Stimulated activated CD8-positive, alpha-beta memory T cell treated with anti-CD3 and anti-CD28 coated beads, Interleukin-15, amount 100 ng/mL, for 48 hours (primary cell): ENCODE measurements around the gene EHD3.

Experiments
- DNase-seq, 2 donors: peaks; one replicate each; pipeline ENCODE4 v3.0.0-alpha.2; 2020; ENCODE audit warnings: low read depth in 2 of 2

The EHD3 gene

DNA sequence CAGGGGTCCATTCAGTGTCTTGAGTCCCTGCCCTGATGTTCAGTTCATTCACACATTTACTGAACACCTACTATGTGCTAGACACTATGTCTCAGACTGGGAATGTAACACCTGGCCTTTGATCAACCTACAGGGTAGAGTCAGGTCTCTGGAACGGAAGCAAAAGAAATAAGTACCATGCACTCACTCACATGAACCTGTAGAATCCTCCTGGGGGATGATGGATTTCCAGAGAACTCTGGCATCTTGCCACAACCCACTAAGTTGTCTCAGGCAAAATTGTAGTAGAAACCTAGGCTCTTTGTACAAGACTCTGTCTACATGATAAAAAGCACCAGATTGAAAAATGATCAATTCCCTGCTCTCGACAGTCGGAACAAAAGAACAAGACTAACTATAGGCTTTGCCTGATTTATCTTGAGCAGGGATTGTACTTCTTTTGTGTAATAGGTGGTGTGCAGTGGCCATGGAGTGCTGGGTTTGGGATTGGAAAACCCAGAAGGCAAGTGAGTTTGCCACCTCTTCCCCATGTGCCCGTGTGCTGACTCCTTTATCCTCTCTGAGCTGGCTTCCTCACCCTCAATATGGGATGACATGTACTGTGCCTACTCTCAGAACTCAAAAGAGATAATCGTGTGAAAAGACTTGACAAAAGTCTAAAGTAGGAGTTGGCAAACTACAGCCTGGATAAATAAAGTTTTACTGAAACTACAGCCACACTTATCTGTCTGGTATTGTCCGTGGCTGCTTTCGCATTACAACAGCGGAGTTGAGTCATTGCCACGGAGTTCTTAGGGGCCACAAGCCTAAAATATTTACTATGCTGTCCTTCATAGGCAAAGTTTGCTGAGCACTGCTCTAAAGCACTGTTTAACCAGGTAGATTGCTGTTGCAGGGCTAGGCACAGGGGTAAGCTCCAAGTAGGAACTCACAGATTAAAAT, 21.0 kb upstream of the EHD3 start:
- no peak for DNase-seq

DNA sequence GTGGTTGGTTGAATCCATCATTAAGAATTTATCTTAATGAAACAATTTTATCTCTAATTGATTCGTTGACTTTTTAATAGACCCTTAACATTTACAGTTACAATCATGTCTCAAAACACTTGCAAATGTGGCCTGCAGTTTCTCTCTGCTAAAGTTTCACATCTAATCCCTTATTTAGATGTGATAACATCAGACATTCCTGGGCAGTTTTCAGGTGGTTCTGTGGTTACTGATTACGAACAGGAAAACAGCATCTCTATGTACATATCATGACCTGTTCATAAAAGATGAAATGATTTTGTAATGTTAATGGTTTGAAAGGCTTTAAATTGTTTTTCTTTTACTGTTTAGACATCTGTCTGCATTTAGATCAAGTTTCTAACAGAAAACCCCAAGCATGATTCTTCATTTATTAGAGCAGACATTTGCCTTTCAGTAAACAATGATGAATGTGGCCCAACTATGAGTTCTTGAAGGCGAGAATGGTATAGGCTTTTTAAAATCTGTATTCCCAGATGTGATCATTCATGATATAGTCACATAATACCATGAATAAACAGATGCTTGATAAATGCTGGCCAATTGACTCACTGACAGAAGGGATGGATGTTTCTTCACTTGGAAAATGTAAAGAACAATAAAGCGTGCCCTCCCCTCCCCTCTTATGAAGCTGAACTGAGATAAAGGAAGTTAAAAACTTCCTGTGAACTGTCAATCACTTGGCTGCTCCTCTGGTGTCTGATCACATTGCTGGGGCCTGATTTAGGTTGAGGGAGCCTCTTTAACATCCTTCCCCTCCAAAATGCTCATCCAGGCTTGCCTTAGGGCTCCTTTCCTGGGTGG, 20.1 kb upstream of the EHD3 start:
- no peak for DNase-seq

- no peak for DNase-seq
These were observed 19.5 kb upstream of the EHD3 start for GRCh38 chr2:31214444-31214915.

GRCh38 chr2:31216734-31217133, 17.2 kb upstream of the EHD3 start:
- DNase-seq = no peak

- no peak for DNase-seq
These were observed 16.3 kb upstream of the EHD3 start, which contains the start of gene CAPN14 for GRCh38 chr2:31217465-31218200. CAPN14 (minus strand) TSS chr2:31217515; CDS start chr2:31205447, 12,068 bp downstream.

DNA sequence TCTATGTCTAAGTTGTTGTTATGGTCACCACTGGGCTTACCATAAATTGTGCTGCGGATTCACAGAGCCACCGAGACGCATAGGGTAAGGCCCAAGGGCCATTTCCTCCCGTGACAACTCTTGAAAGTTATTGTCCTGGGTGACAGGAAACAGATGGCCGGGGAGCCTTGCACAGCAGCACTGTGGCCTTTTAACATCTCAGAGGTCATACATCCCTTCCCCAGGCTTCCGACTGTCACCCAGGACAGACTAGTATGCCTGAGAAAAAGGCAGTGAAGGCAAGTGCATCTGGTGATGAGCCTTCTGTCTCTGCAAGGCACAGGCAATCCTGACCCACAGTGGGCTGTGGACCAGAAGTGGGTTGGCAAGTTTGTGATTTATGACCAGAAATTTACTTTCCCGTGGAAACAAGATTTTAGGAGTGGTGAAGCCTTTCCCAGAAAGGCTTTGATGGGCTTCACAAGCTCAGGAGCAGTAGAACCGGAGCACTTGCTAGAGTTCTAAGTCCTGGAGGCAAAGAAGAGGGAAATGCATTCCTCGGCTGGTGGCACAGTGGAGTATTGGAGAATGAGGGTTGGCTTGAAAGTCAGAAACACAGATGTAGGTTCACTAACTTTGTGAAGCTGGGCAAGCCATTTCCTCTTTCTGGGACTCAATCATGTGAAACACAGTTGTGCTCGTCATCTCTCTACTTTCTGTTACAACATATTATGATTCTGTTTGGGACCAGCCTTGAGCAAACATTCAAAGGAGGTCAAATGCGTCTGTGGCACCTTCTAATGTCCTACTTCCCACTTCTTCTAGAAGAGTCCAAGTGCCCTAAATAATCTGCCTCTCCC, 14.6 kb upstream of the EHD3 start:
- DNase-seq = no peak

GRCh38 chr2:31221544-31221943, 12.4 kb upstream of the EHD3 start:
- DNase-seq = no peak

DNA sequence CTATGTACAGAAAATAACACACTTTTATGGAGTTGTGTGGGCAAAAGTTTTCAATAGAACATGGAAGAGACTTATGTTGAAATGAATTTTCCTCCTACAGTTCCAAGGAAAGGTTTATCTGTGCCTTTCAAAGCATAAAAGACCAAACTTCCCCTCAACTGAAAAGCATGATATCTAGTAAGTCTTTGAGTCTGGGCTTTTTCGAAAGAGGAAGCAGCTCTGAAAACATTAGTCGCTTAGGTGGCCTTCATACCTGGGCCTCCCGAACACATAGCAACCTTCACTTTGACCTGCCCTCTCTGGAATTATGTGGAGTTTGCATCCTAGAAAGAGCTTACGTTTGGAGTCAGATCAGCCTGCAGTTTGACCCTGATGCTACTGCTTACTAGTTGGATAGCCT, 11.9 kb upstream of the EHD3 start:
- no peak for DNase-seq

DNA sequence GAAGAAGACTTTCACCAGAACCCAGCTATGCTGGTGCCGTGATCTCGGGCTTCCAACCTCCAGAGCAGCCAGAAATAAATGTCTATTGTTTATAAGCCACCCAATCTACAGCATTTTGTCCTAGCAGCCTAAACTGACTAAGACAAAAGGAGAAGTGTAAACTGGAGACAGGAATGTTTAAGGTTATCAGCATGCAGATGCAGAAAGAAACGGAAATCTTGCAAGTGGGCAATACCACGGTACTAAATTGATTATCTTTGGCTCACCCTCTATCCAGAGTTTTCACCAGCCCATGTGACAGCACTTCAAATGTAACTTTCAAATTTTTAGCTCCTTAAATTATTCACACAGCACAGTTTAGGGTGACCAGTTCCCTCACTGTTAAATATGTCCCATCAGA, 10.9 kb upstream of the EHD3 start:
- DNase-seq = no peak

GRCh38 chr2:31223749-31224148, 10.2 kb upstream of the EHD3 start:
- DNase-seq = no peak

- DNase-seq = no peak
These were observed 7.7 kb upstream of the EHD3 start for GRCh38 chr2:31226266-31226665.

DNA sequence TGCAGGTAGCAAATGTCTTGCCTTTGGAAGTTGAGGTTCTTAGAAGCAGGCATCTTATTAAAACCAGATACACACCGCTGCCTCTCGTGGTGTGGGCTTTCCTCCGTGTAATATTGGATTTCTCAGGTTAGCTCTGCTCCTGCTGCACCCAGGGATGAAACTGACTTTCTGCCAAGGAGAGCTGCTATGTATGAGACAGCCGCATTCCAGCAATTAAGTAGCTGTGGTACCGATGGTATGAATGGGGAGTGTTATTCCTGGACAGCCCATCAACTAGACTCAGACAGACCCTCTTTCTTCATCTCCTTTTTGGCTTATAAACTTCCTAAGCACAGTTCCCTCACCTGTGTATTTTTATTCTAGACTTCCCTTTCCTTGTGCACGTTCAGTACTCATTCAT, 6.8 kb upstream of the EHD3 start:
- DNase-seq = no peak

DNA sequence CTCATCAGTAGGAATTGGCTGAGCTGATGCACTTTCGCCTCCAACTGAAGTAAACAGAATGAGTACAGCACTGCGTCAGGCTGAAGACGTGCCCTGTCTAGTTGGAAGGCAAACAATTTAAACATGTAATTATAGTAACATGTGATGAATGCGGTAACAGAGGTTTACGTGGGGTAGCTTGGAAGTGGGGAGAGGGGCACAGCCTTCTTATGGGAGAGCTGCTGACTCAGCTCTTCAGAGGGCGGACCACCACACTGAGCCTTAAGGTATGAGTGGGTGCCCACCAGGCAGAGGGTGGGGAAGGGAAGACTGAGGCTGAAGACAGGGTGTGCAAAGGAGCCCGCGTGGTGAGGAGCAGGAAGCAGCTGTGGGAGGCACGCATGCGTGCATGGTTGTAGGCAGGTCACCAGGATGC, 6.2 kb upstream of the EHD3 start:
- DNase-seq = no peak

GRCh38 chr2:31228717-31229116, 5.2 kb upstream of the EHD3 start:
- DNase-seq = no peak

DNA sequence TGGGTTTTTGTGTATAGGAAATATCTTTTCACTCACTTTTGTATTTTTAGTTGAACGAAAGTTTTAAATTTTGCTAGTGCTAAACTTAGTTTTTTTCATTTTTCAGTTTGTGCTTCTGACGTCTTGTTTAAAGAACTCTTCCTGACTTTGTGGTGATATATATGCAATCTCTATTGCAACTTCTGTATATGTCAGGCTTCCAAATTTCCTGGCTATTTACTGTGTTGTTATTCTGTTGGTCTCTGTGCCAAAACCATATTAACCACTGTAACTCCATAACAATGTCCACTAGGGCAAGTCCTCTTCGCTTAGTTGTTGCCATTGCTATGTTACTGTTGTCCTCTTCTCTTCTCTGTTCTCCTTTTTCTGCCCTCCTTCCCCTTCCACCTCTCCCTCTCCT, 3.2 kb upstream of the EHD3 start:
- no peak for DNase-seq

DNA sequence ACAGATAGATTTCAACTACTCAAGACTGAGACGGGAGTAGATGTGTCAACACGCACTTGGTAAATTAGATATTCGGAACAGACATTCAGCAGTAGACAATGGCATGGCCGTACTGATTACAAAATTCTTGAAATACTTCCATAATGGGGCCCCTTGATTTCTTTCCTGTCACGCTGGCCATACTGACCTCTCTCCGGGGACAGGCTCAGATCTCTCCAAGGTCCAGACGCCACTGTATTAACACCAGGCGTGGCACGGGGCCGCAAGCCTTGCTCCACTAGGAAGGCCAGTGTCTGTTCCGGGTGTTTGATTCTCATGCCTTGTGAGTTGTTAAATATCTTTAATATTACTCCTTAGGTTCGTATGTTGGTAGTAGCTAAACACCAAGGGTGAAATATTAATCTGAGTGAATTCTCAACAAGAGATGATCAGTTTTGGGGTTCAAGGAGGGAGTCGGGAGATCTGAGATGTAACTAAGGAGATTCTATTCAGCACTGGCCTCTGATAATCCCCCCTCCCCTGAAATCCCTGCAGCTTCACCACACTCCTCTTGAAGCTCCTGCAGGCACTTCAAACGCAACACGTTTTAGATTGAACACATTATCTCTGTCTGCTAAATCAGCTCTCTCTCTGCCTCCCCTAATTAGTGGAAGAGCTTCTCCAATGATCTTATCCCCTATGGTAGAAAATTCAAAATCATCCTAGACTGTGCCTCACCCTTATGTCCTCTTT, 2.2 kb upstream of the EHD3 start:
- no peak for DNase-seq

DNA sequence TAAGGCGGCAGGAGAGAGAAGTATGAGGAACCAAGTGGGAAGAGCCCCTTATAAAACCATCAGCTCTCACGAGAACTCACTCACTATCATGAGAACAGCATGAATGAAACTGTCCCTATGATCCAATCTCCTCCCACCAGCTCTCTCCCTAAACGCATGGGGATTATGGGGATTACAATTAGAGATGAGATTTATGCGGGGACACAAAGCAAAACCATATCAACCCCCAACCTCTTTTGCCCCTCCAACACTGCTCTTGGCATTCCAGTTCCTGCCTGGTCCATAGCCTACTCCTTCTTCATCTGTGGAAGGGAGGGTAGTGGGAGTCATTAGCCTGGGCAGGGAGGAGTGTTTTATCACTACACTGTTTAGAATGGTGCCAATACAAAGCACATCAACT, 1.4 kb upstream of the EHD3 start:
- DNase-seq = no peak

DNA sequence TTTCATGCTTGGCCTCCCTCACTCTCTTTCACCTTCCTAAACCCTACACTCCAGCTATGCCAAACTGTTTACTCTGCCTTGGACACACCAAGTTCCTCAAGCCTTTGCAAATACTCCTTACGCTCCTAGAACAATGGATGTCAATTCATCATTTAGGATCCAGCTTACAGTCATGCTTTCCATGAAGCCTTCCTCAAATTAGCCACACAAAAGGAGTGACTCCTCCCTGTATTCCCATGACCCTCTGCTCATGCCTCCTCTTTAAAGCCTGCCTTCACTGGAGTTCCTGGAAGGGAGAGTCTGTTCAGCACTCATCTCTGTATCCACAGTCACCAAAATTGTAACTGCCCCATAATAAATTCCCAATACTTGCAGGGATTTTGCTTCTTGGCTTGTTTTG, 721 bp upstream of the EHD3 start:
- DNase-seq = no peak

DNA sequence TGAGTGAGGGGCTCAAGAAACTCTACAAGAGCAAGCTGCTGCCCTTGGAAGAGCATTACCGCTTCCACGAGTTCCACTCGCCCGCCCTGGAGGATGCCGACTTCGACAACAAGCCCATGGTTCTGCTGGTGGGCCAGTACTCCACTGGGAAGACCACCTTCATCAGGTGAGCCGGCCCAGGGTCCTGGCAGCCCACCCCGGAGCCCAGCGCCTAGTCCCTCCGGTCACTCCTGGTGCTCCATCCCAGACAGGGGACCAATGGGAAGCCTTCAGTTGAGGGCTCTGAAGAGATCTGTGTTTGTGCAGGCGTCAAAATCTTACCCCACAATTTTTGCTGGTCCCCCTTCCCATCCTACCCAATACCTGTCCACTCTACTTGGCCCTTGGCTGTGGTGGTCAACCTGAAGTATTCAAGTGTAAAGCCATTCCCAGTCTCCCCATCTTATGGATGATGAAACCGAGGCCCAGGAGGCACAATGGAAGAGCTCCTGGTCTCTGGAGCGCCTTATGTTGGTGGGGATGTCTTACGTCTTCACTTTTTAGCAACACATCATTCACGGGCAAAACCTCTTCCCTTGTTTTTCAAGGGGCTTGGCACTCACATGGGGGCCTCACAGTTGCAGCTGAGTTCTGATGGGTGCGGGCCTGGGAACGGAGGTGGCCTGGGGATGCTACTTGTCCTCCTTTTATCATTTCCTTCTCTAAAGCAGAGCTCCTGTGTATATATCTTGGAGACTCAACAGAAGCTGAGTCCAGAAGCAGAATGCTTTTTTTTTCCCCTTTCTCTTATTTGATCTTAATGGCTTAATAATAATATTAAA, 941 bp downstream of the EHD3 start:
- no peak for DNase-seq
